Renal cortex interstitium (tissue), 11 donors: ENCODE measurements around the gene TXN2. TPM values are rescaled to one million over a fixed set of nuclear protein-coding genes. Genes with fewer than 3 reads are reported as not detected.
"Not testable (repeated sequence)": the region's sequence is repeated elsewhere in the genome, so short reads cannot be mapped to it uniquely, and the experiment has no call there.

Source experiments
- DNase-seq, 11 donors: peaks; one replicate each; pipeline ENCODE4 v3.0.0-alpha.2; 2013; ENCODE audit warnings: low read depth in 9 of 11, low spot score in 4 of 11; ENCODE audit errors: extremely low read depth in 1 of 11
- polyA plus RNA-seq, 3 donors: library from polyadenylated mRNA; unstranded; fragments of 120-200 nt; gene quantifications; one replicate each; pipeline ENCODE4 v1.2.1, GENCODE V29; 2013; ENCODE audit not compliant: insufficient read length in 3 of 3

Gene TXN2
- polyA plus RNA-seq, 3 donors, result 119 to 138 (median 123) TPM

DNA sequence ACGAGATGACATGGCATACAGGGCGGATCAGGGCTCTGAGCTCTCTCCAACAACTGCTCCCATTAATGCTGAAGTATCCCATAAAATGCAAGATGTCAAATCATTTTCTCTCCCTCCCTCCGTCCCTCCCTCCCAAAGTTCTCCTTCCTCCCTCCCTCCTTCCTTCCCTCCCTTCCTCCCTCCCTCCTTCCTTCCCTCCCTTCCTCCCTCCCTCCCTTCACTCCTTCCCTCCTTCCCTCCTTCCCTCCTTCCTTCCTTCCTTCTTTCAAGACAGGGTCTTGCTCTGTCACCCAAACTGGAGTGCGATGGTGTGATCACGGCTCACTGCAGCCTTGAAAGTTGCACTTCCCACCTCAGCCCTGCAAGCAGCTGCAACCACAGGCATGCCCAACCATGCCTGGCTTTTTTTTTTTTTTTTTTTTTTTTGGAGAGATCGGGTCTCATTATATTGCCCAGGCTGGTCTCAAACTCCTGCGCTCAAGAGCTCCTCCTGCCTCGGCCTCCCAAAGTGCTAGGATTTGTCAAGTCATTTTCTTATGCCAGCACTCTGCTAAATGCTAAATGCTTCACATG lies 38.2 kb downstream of the TXN2 start:
- DNase-seq, result no peak

DNA sequence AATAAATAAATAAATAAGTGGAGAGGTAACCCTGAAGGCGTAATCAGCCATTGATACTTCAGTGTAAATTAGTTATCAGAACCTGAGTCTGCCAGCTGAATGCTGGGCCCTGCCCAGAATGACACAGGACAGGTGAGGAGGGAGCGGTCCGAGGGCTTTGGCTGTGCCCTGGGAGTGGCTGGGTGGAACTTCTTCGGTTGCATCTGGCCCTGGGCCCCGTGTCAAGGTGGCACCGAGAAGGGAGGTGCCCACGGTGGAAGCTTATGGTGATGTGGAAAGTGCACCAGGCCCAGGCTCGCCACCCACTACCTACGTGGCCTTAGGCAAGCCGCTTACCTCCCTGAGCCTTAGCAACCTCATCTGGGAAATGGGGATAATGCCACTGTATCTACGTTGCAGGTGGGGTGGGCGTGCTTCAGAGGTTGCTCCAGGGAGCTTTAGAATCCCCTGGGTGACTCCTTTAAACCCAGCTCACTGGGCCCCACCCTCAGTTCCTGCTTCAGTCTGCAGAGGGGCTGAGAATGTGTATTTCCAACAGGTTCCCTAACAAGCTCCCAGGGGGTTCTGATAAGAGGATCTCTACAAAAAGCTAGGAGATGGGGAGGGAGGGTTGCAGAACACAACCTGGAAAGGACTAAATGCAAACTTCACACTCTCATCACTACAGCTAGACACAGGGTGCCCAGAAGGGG lies 38.8 kb downstream of the TXN2 start:
- DNase-seq, result no peak

DNA sequence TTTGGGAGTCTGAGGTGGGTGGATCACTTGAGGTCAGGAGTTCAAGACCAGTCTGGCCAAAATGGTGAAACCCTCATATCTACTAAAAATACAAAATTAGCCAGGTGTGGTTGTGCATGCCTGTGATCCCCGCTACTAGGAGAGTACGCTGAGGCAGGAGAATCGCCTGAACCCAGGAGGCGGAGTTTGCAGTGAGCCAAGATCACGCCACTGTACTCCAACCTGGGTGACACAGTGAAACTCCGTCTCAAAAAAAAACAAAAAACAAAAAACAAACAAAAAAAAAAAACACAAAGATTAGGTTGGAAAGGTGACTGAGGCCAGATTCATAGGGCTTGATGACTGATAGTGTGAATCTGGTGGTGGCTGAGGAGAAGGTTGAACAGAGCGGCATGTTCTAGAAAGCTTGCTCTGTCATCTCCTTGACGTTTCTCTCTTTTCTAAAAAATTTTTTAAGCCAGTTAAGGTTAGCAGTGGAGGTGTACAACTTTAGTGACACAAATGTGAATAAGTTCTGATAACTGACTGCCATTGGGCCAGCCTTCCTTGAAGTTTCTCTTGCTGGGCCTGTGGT lies 40.9 kb downstream of the TXN2 start:
- DNase-seq, result no peak

DNA sequence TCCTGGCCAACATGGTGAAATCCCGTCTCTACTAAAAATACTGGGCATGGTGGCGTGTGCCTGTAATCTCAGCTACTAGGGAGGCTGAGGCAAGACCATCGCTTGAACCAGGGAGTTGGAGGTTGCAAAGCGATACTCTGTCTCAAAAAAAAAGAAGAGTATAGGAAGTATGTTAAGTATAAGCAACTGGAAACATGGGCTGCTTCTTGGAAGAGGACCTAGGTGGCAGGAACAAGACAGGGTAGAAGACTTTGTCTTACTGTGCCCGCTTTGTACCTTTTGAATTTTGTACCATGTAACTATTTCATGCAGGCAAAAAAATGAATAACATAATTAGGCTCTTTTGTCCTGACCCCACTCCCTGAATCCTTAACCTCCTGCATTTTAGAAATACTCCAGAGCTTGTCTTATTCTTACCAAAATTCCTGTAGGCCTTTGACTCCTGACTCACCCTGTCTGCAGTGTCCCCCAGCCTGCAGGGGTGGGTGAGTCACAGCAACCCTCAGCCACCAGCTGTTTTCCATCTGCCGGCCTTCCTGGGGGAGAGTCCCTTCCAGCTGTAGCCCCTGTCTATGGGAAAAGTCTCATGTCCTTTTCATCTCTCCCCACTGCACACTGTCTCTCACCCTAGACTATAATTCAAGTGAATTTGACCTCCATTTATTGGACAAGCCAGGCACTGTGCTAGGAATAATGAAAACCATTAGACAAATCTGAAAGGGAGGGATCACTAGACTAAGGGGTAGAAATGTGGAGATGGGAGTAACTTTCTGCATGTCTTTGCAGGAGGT lies 41.8 kb downstream of the TXN2 start:
- DNase-seq, result peak in 1 of 11 donors; percentile 71

DNA sequence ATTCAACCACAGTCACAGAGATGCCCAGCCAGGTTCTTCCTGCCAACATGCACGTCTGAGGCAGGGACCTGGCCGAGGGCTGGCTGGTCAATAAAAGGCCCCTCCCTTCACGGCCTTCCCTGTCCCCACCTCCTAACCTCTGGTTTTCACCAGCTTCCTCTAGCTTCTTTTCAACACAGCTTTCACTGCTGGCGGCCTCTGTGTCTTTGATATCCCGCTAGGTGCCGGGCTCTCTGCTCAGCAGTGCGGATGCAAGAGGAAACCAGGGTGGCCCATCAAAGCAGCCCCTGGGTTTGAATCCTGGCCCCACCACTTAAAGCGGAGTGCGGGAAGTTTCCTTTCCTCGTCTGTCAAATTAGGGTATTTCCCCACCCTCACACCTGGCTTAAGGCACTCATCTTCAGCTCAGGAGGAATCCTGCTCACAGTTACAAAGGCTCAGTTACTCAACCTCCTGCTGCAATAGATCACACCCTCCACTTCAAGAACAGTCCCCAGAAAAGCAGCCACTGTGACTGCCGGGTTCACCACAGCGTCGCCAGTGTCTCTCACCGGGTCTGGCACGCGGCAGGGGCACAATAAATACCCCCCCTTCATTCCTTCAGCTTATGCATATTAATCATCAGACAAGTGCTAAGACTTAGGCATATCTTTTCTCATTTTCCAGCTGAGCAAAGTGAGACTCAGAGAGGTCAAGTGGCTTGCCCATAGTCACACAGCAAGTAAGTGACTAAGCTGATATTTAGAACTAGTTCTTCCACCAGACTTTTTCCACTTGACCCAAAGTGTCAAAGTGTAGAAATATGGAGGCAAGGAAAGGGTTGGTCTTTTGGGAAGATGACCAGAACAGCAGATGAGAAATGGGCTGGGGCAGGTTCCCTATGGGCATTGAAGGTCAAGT lies 45.7 kb downstream of the TXN2 start:
- no peak for DNase-seq

DNA sequence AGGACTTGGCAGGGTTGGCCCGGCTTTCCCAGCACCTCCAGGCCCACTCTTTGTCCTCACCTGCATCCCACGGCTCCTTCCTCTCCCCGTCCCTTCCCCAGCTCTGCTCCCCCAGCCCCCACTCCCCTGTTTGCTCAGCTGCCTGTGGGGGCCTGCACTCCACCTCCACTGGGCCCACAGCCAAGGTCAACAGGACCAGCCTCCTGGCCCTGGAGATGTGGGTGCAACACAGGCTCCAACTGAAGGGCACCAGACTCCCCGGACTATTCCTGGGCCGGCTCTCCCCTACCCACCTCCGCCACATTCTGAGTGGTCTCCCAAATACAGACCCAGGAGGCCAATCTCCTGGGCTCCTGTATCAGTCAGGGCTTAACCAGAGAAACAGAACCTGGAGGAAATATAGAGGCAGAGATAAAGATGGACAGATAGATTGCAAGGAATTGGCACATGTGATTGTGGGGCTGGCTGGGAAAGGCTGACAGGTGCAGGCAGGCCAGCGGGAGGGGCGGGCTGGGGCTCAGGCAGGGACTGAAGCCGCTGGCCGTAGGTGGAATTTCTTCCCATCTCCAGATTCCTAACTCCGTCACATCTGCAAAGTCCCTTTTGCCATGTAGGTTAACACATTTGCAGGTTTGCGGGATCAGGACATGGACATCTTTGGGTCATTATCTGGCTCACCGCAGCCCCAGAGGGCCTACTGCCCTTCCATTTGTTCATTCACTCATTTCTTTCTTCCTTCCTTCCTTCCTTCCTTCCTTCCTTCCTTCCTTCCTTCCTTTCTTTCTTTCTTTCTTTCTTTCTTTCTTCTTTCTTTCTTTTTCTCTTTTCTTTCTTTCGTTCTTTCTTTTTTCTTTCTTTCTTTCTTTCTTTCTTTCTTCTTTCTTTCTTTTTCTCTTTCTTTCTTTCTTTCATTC lies 47.9 kb downstream of the TXN2 start:
- no peak for DNase-seq

DNA sequence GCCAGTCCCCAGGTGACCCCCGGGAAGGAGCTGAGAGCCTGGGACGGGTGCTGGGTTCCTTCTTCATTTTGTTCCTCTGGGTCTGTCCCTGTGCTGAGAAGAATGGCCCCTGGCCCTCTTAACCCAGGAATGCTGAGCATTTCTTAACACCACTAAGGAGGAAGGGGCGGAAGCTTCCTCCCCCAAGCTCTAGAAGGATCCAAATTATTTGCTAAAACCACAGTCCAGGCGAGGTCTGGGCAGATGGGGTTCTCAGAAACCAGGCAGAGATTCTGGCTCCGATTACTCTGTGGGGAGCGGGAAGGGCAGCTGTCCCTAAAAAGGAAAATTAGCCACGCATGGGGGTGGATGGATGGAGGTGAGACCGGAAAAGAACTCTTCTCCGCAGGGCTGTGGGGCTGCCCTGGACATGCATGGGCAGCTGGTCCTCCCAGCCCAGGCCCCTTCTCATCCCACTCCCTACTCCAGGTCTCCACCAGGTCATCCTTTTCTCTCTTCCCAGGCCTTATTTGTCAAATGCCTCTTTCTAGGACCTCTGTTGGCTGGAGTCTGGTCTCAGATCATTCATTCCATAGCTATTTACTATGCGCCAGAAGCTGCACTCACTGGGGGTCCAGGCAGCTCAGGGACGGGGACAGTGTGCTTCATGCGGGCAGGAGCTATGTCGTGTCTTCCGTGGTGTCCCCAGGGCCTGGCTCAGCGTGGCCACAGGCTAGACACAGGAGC lies 48.7 kb downstream of the TXN2 start:
- no peak for DNase-seq

DNA sequence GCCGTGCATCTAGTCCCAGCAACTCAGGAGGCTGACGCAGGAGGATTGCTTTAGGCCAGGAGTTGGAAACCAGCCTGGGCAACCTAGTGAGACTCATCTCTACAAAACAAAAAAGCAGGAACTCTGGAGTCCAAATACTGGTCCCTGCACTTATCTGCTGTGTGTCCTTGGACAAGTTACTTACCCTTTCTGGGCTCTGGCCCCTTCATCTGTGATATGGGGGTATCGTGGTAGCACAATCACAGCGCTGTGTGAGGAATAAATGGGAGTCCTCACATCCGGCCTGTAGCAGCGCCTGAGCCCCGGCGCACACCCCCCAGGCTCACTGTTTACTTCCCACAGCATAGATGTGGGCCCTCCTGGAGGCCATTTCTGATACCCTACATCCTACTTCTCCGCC lies 49.5 kb downstream of the TXN2 start:
- DNase-seq, result no peak

DNA sequence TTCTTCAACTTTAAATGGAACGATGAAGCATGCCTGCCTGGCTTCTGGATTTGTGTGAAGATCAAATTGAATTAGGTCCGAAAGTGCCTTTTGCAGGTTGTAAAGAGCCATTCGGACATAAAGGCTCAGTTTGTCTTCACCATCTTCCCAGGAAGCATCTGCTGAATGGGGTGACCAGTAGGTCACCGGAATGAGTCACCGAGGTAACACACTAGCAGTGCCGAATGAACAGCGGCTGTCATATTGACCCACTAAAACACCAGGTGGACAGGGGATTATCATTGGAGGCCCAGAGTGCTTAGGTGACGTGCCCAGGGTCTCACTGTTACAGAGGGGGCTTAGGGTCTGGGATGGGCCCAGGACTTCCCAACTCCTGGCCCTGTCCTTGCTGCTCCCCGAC lies 50.6 kb downstream of the TXN2 start:
- no peak for DNase-seq

DNA sequence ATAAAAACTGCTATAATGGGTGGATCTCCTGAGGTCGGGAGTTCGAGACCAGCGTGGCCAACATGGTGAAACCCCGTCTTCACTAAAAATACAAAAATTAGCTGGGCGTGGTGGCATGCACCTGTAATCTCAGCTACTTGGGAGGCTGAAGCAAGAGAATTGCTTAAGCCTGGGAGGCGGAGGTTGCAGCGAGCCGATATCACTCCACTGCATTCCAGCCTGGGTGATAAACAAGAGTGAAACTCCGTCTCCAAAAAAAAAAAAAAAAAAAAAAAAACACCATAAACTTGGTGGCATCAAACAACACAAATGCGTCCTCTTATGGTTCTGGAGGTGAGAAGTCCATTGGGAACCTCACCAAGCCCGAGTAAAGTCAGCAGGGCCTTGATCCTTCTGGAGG lies 53.5 kb downstream of the TXN2 start:
- not testable (repeated sequence) for DNase-seq

DNA sequence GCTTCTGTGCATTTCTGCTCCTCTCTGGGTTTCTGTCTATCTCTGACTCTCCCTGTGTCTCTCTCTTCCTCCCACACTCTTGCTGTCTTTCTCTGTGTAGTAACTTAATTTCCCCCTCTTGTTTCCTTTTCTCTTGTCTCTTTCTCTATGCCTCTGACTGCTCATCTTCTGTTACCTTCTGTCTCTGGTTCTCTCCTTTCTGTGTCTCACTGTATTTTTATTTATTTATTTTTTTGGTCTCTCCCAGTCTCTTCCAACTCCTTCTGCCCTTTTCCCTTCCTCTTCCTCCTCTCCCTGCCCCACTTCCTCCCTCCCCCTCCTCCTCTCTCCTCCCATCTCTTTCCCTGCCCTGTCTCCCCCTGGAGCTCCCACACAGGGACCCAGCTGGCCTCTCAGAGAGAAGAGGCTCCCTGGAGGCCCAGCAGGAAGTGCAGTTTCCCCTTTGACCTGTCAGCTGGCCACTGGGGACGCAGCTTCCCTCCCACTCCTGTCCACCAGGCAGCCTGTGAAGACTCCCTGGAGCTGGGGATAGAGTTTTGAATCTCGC lies 55.4 kb downstream of the TXN2 start:
- peak in 9 of 11 donors; percentile 59 to 81 (median 71) for DNase-seq

DNA sequence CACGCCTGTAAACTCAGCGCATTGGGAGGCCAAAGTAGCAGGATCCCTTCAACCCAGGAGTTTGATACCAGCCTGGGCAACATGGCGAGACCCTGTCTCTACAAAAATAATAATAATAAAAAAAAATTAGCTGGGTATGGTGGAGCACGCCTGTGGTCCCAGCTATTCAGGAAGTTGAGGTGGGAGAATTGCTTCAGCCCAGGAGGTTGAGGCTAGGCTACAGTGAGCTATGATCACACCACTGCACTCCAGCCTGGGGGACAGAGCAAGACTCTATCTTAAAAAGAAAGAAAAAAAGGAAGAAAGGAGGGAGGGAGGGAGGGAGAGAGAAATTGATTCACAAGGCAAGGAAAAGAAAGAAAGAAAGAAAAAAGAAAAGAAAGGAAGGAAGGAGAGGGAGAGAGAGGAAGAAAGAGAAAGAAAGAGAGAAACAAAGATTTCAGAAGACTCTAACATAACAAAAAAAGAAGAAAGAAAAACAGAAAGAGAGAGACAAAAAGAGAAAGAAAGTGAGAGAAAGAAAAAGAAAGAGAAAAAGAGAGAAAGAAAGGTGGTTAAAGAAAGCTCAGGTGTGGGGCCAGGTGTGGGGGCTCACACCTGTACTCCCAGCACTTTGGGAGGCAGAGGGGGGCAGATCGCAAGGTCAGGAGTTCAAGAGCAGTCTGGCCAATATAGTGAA lies 56.4 kb downstream of the TXN2 start:
- no peak for DNase-seq

DNA sequence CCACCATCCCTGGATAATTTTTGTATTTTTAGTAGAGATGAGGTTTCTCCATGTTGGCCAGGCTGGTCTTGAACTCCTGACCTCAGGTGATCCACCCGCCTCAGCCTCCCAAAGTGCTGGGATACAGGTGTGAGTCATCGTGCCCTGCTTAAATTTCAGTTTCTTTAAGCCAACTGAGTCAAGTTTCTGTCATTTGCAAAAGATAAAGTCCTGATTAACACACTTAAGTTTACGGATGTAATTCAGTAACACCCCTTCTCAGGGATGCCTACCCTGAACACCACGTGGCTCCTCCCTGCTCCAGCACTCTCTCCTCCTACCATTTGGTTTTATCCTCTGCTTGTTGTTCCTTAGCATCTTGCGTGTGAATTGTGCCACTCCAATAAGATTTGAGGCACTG lies 57.0 kb downstream of the TXN2 start:
- DNase-seq, result not testable (repeated sequence)

DNA sequence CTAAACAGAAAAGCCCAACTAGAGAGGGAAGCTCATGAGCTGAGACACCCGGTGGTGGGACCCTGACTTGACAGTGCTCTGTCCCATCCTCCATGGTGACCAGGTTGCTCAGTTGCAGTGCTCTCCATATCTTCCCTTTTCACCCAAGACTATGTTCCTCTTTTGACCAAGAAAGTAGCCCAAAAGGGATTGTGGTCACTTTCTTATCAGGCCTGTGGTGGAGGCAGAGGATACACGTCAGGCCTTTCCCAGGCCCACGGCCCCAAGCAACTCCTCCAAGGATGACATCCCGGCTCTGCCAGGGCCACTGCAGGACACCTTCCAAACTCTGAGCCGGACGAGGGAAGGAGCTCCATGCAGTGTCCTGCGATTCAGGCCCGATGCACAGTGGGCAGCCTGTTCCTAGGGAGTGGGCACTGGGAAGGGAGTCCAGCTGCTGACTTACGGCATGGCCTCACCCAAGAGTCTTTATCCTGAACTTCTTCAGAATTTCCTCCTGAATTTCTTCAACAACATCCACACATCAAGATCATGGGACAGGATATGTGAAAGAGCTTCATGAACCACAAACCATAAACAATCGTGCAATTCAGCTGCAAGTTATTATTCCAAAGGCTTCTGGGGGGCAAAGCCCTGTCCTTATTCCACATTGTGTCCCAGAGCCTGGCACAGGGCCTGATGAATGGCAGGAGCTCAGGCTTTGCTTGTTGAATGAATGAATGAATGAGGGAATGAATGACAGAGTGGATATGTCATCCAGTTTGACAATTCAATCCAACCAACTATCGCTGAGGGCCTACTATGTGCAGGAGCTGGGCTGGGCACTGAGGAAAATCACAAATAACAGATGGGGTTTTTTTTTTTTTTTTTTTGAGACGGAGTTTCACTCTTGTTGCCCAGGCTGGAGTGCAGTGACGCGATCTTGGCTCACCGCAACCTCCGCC lies 57.7 kb downstream of the TXN2 start:
- DNase-seq, result no peak

DNA sequence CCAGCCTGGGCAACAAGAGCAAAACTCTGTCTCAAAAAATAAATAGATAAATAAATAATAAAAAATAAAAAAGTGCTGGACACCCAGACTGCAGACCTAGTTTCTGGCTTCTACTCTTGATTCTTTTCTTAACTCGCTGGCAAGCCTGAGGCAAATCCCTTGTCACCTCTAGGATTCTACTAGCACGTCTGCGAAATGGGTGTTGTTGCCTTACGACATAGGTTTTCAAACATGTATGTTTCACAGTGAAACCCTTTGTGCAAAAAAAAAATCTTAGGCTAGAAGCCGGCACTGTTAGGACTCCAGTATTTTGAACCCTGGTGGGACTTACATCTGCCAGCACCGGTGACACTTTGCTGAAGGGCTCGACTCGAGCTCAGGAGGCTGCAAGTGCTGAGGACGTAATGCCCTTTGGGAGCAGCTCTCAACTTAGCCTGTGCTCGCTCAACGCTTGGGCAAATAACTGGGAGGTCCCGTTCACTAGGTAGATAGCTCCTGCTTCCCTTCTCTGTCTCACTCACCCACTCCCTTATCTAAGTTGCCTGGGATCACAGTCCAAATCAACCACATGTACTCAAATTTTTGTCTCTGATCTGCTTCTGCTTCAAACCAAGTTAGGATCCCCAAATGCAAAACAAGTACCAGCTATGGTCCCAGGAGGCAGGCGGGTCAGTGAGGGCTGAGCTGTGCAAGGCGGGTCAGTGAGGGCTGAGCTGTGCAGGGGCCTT lies 59.0 kb downstream of the TXN2 start:
- no peak for DNase-seq
